Nephron progenitor cell (in vitro differentiated cells): ENCODE data around the gene TUBB2B.

Experiments
- DNase-seq: peaks from one replicate; pipeline ENCODE4 v3.0.0; 2021
- H3K27ac Mint-ChIP-seq: 2 replicates; pipeline ENCODE4 v1.8.0; 2021; ENCODE audit warnings: mild to moderate bottlenecking, moderate library complexity, mixed read lengths
- H3K27me3 Mint-ChIP-seq: 2 replicates; pipeline ENCODE4 v1.8.0; 2021; ENCODE audit warnings: mild to moderate bottlenecking, low read depth, mixed read lengths; ENCODE audit not compliant: poor library complexity
- H3K36me3 Mint-ChIP-seq: 2 replicates; pipeline ENCODE4 v1.8.0; 2021; ENCODE audit warnings: low read depth, mixed read lengths
- H3K4me1 Mint-ChIP-seq: 2 replicates; pipeline ENCODE4 v1.8.0; 2021; ENCODE audit warnings: mixed read lengths
- H3K4me3 Mint-ChIP-seq: 2 replicates; pipeline ENCODE4 v1.8.0; 2021; ENCODE audit warnings: mild to moderate bottlenecking, moderate library complexity, mixed read lengths
- H3K9me3 Mint-ChIP-seq: 2 replicates; pipeline ENCODE4 v1.8.0; 2021; ENCODE audit warnings: mild to moderate bottlenecking, moderate library complexity, mixed read lengths
- TF ChIP-seq, protein P1 (sequence below): fragments of 200-600 bp; sonication (generic); IDR thresholded peaks from 2 replicates; pipeline ENCODE4 v1.5.0; 2021; ENCODE audit warnings: antibody characterized with exemption

The TUBB2B gene

DNA sequence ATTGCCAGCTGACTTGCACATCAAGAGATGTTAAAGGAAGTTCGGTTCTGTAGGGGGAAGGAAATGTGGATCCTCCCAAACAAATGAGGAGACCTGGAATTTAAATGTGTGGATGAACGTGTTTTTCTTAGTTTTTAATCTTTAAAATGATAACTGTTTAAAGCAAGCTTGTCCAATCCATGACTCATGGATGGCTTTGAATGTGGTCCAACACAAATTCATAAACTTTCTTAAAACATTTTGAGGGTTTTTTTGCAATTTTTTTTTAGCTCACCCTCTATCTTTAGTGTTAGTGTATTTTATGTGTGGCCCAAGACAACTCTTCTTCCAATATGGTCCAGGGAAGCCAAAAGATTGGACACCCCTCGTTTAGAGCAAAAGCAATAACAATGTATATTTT lies 12.6 kb downstream of the TUBB2B start:
- TF ChIP-seq, protein P1, sequence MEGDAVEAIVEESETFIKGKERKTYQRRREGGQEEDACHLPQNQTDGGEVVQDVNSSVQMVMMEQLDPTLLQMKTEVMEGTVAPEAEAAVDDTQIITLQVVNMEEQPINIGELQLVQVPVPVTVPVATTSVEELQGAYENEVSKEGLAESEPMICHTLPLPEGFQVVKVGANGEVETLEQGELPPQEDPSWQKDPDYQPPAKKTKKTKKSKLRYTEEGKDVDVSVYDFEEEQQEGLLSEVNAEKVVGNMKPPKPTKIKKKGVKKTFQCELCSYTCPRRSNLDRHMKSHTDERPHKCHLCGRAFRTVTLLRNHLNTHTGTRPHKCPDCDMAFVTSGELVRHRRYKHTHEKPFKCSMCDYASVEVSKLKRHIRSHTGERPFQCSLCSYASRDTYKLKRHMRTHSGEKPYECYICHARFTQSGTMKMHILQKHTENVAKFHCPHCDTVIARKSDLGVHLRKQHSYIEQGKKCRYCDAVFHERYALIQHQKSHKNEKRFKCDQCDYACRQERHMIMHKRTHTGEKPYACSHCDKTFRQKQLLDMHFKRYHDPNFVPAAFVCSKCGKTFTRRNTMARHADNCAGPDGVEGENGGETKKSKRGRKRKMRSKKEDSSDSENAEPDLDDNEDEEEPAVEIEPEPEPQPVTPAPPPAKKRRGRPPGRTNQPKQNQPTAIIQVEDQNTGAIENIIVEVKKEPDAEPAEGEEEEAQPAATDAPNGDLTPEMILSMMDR, result no peak
- Mint-ChIP-seq H3K4me3 (no peak overlapping the region), H3K27ac (no peak overlapping the region), H3K4me1 (peaks cover 20% of the 10 kb centered on the region), H3K9me3 (no peaks in the 10 kb centered on the region), H3K36me3 (no peaks in the 10 kb centered on the region), H3K27me3 (peaks cover 7% of the 10 kb centered on the region)
- DNase-seq, result no peak

DNA sequence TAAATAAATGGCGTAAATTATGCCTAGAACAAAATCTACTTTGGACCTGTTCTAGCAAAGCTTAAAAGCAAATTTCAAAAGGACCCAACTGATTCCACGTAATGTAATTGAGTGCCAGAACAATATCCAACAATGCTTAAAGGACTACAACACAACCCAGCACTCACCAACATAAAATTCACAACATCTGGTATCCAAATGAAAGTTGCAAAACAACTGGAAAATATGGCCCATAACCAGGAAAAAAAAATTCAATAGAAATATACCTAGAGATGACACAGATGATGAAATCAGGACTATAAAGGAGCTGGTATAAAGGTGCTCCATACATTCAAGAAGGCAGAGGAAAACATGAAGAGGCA lies 14.1 kb downstream of the TUBB2B start:
- Mint-ChIP-seq H3K36me3 (no peaks in the 10 kb centered on the region), H3K4me3 (no peak overlapping the region), H3K27ac (no peak overlapping the region), H3K4me1 (peaks cover 34% of the 10 kb centered on the region), H3K27me3 (peaks cover 7% of the 10 kb centered on the region), H3K9me3 (no peaks in the 10 kb centered on the region)
- TF ChIP-seq, protein P1, result no peak
- no peak for DNase-seq

DNA sequence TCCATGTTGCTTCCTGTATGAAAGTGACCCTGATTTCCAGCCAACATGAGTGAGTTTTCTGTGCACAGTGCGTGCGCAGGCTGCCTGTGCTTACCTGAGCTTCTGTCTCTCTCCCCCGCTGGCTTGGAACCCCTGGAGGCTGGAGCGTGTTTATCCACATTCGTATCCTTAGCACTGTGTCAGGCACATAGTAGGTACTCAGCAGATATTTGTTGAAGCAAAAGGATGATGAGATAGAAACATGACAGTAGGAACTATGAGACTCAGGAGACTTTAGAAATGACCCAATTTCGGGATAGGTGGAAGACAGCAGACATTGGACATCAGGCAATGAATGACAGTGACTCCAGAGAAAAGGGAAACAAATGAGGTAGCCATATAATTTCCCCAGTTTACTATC lies 15.2 kb downstream of the TUBB2B start:
- Mint-ChIP-seq H3K36me3 (no peaks in the 10 kb centered on the region), H3K4me1 (peaks cover 38% of the 10 kb centered on the region), H3K27ac (no peak overlapping the region), H3K4me3 (no peak overlapping the region), H3K27me3 (peaks cover 7% of the 10 kb centered on the region), H3K9me3 (no peaks in the 10 kb centered on the region)
- TF ChIP-seq, protein P1, result no peak
- no peak for DNase-seq

DNA sequence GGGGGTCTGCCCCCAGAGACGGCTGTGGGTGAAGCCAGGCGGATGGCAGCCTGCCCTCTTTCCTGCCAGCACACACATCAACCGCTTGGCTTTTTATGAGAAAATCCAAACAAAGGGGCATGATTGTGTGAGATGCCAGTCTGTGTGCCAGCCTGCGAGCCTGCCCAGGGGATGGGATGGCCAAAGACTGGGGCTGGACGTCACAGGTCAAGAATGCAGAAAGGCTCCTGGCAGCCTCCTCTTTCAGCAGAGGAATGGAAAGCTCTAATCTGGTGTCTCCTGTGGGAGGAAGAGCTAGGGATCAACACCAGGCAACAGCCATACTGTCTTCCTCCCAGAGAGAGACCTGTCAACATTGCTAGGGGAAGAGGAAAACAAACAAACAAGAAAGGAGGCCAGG lies 15.8 kb downstream of the TUBB2B start:
- no peaks in the 10 kb centered on the region for H3K9me3 Mint-ChIP-seq
- peaks cover 7% of the 10 kb centered on the region for H3K27me3 Mint-ChIP-seq
- peaks cover 41% of the 10 kb centered on the region for H3K4me1 Mint-ChIP-seq
- DNase-seq, result no peak
- TF ChIP-seq, protein P1, result no peak
- H3K36me3 Mint-ChIP-seq, result no peaks in the 10 kb centered on the region
- H3K4me3 Mint-ChIP-seq, result no peak overlapping the region
- H3K27ac Mint-ChIP-seq, result no peak overlapping the region

DNA sequence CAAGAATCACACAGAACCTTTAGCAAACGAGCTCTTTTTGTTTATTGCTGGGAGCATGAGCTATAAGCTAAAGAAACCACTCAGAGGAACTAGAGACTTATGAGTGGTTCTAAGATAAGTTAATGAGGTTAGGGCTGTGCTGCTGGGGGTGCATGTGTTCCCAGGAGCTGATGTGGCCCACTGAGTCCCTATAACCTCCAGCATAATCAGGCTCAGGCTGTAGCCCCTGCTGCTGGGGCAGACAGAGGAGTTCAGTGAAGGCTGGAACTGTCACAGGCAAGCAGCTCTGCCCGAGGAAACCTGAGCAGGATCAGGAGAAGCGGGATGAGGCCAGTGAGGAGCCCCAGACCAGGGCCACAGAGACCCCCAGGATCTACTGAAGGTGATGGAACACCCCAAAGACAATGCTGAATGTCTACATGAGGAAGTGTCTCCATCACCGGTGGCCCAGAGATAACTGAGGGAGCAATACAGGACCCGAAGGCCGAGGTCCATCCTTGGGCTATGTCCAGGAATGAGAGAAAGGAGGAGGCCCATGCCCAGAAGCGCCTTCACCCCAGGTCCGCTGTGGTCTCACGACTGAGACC lies 17.3 kb downstream of the TUBB2B start:
- Mint-ChIP-seq H3K4me3 (no peak overlapping the region), H3K36me3 (no peaks in the 10 kb centered on the region), H3K27me3 (peaks cover 7% of the 10 kb centered on the region), H3K9me3 (peaks cover 6% of the 10 kb centered on the region), H3K27ac (no peak overlapping the region), H3K4me1 (peaks cover 41% of the 10 kb centered on the region)
- no peak for DNase-seq
- TF ChIP-seq, protein P1, result no peak
